GM23248 (cell line): Measurements from ENCODE around the gene LUC7L. TPM values are rescaled to one million over a fixed set of nuclear protein-coding genes. Genes with fewer than 3 reads are reported as not detected.

ENCODE experiments used
- DNase-seq: peaks from one replicate; pipeline ENCODE4 v3.0.0-alpha.2; 2015
- H2AFZ ChIP-seq: fragments of 200-600 bp; sonication (generic); 2 replicates; pipeline ENCODE4 v1.6.1; 2016; ENCODE audit warnings: antibody characterized with exemption
- H3F3A ChIP-seq: fragments of 200-600 bp; sonication (generic); 2 replicates; pipeline ENCODE4 v1.6.1; 2016; ENCODE audit warnings: mild to moderate bottlenecking, antibody characterized with exemption, mixed run types; ENCODE audit not compliant: insufficient read depth
- H3K27ac ChIP-seq: fragments of 200-600 bp; sonication (generic); 2 replicates; pipeline ENCODE4 v1.5.1; 2016; ENCODE audit warnings: mild to moderate bottlenecking
- H3K27me3 ChIP-seq: fragments of 200-600 bp; sonication (generic); replicated peaks from 2 replicates; pipeline ENCODE4 v1.6.1; 2016; ENCODE audit warnings: mild to moderate bottlenecking; ENCODE audit not compliant: insufficient read depth
- H3K36me3 ChIP-seq: fragments of 200-600 bp; sonication (generic); 2 replicates; pipeline ENCODE4 v1.6.1; 2016; ENCODE audit warnings: low read depth, mild to moderate bottlenecking
- H3K4me1 ChIP-seq: fragments of 200-600 bp; sonication (generic); 2 replicates; pipeline ENCODE4 v1.6.1; 2016; ENCODE audit warnings: mild to moderate bottlenecking; ENCODE audit not compliant: insufficient read depth
- H3K4me2 ChIP-seq: fragments of 200-600 bp; sonication (generic); one replicate; pipeline ENCODE4 v1.6.1; 2016; ENCODE audit warnings: mild to moderate bottlenecking; ENCODE audit not compliant: unreplicated experiment
- H3K4me3 ChIP-seq: fragments of 200-600 bp; sonication (generic); 2 replicates; pipeline ENCODE4 v1.5.1; 2016; ENCODE audit warnings: mild to moderate bottlenecking
- H3K79me2 ChIP-seq: fragments of 200-600 bp; sonication (generic); 2 replicates; pipeline ENCODE4 v1.6.1; 2016; ENCODE audit warnings: mild to moderate bottlenecking; ENCODE audit not compliant: insufficient read depth
- H3K9ac ChIP-seq: fragments of 200-600 bp; sonication (generic); 2 replicates; pipeline ENCODE4 v1.6.1; 2016; ENCODE audit warnings: mild to moderate bottlenecking
- H3K9me2 ChIP-seq: fragments of 200-600 bp; sonication (generic); 2 replicates; pipeline ENCODE4 v1.6.1; 2016; ENCODE audit warnings: mixed run types, mild to moderate bottlenecking, moderate library complexity; ENCODE audit not compliant: insufficient read depth
- H3K9me3 ChIP-seq: fragments of 200-600 bp; sonication (generic); one replicate; pipeline ENCODE4 v1.6.1; 2017; ENCODE audit warnings: low read depth
- H4K20me1 ChIP-seq: fragments of 200-600 bp; sonication (generic); 2 replicates; pipeline ENCODE4 v1.6.0; 2016; ENCODE audit not compliant: insufficient read depth
- EZH2 ChIP-seq: fragments of 200-600 bp; sonication (generic); IDR thresholded peaks from 2 replicates; pipeline ENCODE4 v1.6.1; 2018; ENCODE audit warnings: antibody characterized with exemption, mild to moderate bottlenecking; ENCODE audit not compliant: insufficient read depth, poor library complexity, severe bottlenecking
- EZH2phosphoT487 ChIP-seq: fragments of 200-600 bp; sonication (generic); IDR thresholded peaks from 2 replicates; pipeline ENCODE4 v1.6.1; 2018; ENCODE audit warnings: antibody characterized with exemption, moderate library complexity, mild to moderate bottlenecking, low read depth; ENCODE audit not compliant: insufficient read depth
- WGBS, 2 experiments: methylation state at CpG; one replicate each; pipeline ENCODE4 v1.1.6; 2015 to 2017; ENCODE audit warnings: low lambda C conversion rate in 2 of 2, low coverage in 1 of 2; ENCODE audit errors: missing lambda C conversion rate in 2 of 2; 5-methylcytosine and 5-hydroxymethylcytosine counted together
- in situ Hi-C: fragments of 300-500 bp; cut with MboI; formaldehyde crosslinking; loops from 2 replicates; pipeline ENCODE4 v1.15.0; 2020
- polyA plus RNA-seq: library from polyadenylated mRNA; unstranded; fragments of >200 nt; fragmentation: Nextera tagmentation; extraction: Ambion mirVana; gene quantifications from 2 replicates; pipeline ENCODE4 v1.2.1, GENCODE V29; 2016
- total RNA-seq: library from RNA; depleted of rRNA; stranded (reverse); fragments of >200 nt; shearing (Covaris generic); gene quantifications from 2 replicates; pipeline ENCODE4 v1.2.3, GENCODE V29; 2014

Gene LUC7L
- total and polyA plus RNA-seq, 2 experiments from 2014 or later, result 37.3 to 49.6 TPM

DNA sequence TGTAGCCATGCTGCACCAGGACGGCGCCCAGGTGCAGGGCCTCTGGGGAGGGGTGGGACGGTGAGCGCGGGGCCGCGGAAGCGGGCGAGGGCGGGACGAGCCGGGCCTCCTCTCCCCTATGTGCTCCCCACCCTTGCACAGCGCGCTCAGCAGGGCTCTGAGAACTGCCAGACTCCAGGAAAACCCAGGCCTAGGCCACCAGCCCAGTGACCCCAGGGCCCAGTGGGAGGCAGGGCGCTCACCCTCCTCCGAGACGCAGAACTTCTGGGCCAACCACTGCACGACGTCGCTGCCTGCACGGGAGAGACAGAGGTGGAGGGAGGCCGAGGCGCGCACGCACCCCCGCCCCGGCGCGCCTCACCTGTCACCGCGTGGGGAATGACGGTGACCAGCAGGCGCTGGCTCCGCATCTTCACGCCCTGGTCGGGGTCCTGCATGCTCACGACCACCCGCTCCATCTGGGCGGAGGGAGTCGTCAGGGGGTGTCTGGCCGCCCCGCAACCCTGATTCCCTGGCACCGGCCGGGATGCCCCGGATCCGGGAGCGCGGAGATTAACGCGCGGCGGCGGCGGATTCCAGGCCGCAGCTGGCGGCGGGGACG, 45.9 kb upstream of the LUC7L start:
- peak; percentile 38 for DNase-seq
- WGBS, 2 experiments, result 3 to 5% methylated on average over 35 to 48 of the region's 58 CpGs

DNA sequence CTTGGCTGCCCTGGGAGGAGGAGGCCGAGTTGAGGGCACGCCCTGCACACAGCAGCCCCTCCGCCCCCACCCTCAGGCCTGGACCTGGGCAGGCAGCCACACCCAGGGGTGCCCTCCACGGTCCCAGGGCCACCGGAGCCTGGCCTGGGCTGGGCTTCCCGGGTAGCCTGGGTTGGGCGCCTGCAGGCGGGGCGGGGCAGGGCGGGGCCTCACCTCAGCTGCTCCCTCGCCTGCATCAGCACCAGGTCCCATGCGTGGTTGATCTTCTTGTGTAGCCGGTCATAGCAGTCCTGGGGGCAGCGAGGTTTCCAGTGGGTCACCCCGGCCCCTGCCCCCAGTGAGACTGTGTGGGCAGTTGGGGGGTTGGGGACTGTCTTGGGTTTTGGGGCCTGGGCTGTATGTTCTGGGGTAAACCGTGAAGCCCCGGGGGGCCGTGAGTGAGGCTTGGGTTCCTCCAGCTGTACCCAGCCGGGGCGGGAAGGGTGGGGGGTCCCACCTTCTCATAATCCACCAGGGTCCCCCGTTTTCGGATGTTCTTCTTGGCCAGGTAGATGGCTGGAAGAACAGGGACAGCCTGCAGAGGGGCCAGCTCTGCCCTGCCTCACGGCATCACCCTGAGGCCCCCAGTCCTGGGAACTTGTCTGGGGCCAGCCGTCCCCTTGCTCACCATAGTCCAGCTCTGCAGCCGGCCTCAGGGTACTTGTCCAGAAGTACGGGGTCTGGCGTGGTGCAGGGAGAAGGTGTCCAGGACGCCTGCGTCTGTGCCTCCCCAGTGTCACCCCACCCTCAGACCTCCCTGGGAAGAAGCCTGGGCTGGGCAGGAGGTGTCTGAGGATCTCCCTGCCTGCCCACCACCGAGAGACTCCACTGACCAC, 44.5 kb upstream of the LUC7L start:
- H3K4me2 ChIP-seq, result no peak overlapping the region
- in situ Hi-C loops, result no loop called here
- no peak overlapping the region for H2AFZ ChIP-seq
- no peaks in the 10 kb centered on the region for H3K9me3 ChIP-seq
- no peak overlapping the region for H3K9ac ChIP-seq
- no peak overlapping the region for H3K4me3 ChIP-seq
- no peaks in the 10 kb centered on the region for H3F3A ChIP-seq
- H3K79me2 ChIP-seq, result no peaks in the 10 kb centered on the region
- no peak overlapping the region for H3K27ac ChIP-seq
- WGBS, 2 experiments, result 91 to 92% methylated on average over 18 to 29 of the region's 30 CpGs
- H3K27me3 ChIP-seq, result no peaks in the 10 kb centered on the region
- no peaks in the 10 kb centered on the region for H3K9me2 ChIP-seq
- H3K4me1 ChIP-seq, result no peaks in the 10 kb centered on the region
- H3K36me3 ChIP-seq, result no peaks in the 10 kb centered on the region
- DNase-seq, result no peak
- H4K20me1 ChIP-seq, result no peaks in the 10 kb centered on the region
- no peak for TF ChIP-seq EZH2phosphoT487
- TF ChIP-seq EZH2, result no peak

More for the DNA sequence above, 45.9 kb upstream of the LUC7L start:
- H3K4me1 ChIP-seq, result no peaks in the 10 kb centered on the region
- no peaks in the 10 kb centered on the region for H4K20me1 ChIP-seq
- H3F3A ChIP-seq, result no peaks in the 10 kb centered on the region
- H3K36me3 ChIP-seq, result no peaks in the 10 kb centered on the region
- H3K4me3 ChIP-seq, result peak overlapping the region; percentile 59
- H3K27ac ChIP-seq, result no peak overlapping the region
- H3K9me3 ChIP-seq, result no peaks in the 10 kb centered on the region
- peak overlapping the region; percentile 33 for H3K9ac ChIP-seq
- TF ChIP-seq EZH2 (no peak), EZH2phosphoT487 (no peak)
- in situ Hi-C loops, result no loop called here
- H3K9me2 ChIP-seq, result no peaks in the 10 kb centered on the region
- 0 out of 2 replicates have a peak, but pooled peaks cover 3% of the 10 kb centered on the region for H3K27me3 ChIP-seq
- no peak overlapping the region; the same call in 1 of the 2 replicates for H2AFZ ChIP-seq
- H3K79me2 ChIP-seq, result no peaks in the 10 kb centered on the region
- peak overlapping the region; percentile 36 for H3K4me2 ChIP-seq

DNA sequence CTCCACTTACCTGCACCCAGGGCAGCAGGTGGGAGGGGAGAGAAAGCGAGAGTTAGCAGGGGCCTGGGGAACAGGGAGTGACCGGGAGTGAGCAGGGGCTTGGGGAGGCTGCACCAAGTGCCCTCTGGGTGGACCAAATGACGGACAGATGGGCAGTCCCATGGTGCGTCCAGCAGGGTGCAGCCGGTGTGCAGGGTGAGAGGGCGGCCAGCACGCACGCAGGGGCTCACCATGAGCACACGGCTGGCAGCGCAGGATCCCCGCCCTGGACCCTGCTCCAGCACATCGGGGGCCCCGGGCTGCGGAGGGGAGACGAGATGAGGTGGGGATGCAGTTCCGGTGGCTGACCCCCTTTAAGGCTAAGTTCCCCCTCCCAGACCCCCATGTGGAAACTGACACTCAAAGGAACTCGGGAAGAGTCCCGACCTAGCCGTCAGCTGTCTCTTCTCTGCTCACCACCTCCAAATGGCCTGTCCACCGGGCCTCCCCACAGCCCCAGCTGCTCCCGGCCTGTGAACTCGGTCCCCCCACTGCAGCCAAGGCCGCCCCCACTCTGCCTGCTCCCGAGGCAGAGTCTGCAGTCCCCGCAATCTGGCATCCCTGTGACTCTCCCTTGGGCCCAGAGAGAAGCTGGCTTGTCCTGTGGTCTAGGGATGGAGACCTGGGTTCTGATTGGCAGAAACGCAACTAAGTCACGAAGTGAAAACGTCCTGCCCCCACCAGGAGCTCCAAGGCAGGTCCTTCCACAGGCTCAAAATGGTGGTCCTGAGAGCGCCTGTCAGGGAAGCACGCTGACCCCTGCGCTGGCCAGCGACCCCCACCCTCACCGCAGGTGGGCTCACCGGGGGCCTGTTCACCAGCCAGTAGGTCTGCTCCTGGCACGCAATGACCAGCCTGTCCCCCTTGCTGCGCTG, 43.6 kb upstream of the LUC7L start:
- H3K9me3 ChIP-seq, result no peaks in the 10 kb centered on the region
- H2AFZ ChIP-seq, result no peak overlapping the region
- 87 to 89% methylated on average over 29 to 34 of the region's 36 CpGs for WGBS, 2 experiments
- H4K20me1 ChIP-seq, result no peaks in the 10 kb centered on the region
- H3K9ac ChIP-seq, result no peak overlapping the region
- no peaks in the 10 kb centered on the region for H3K27me3 ChIP-seq
- H3K36me3 ChIP-seq, result no peaks in the 10 kb centered on the region
- no peaks in the 10 kb centered on the region for H3K79me2 ChIP-seq
- no peak overlapping the region for H3K4me2 ChIP-seq
- in situ Hi-C loops, result no loop called here
- H3K4me1 ChIP-seq, result no peaks in the 10 kb centered on the region
- H3K27ac ChIP-seq, result no peak overlapping the region
- TF ChIP-seq EZH2, result no peak
- TF ChIP-seq EZH2phosphoT487, result no peak
- no peak for DNase-seq
- no peak overlapping the region for H3K4me3 ChIP-seq
- H3K9me2 ChIP-seq, result no peaks in the 10 kb centered on the region
- no peaks in the 10 kb centered on the region for H3F3A ChIP-seq
